ENCODE data around the gene NEURL3. TPM values are rescaled to one million over a fixed set of nuclear protein-coding genes. Genes with fewer than 3 reads are reported as not detected.

Gene NEURL3
- total RNA-seq, 2 donors from 2014 or later, result 2.5 to 2.6 TPM

DNA sequence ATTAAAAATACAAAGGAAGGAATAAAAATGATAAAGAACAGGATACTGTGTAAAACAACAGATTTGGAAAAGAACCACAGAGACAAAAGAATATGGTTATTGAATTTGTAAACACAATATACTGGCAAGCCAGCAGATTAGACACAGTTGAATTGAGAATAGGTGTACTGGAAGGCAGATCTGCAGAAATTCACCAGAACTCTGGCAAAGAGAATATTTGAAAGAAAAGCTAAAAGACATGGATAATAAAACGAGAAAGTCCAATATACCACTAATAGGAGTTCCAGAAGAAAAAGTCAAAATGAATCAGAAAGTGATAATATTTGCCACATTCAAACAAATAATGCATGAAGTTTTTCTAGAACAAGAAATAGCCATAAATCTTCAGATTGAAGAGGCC lies 11.9 kb upstream of the NEURL3 start:
- no peaks in the 10 kb centered on the region for H3K27me3 ChIP-seq
- intact Hi-C loops (cut with DNase I), result no loop called here
- H3K4me1 ChIP-seq, result no peaks in the 10 kb centered on the region
- H3K36me3 ChIP-seq, result no peaks in the 10 kb centered on the region
- no peak overlapping the region for H3K27ac ChIP-seq
- no peak overlapping the region for H3K9ac ChIP-seq (ENCODE audit: low read depth in 2 of 2, low read length in 2 of 2)
- H3K9me3 ChIP-seq, result no peaks in the 10 kb centered on the region
- DNase-seq, result no peak
- TF ChIP-seq, protein P1, sequence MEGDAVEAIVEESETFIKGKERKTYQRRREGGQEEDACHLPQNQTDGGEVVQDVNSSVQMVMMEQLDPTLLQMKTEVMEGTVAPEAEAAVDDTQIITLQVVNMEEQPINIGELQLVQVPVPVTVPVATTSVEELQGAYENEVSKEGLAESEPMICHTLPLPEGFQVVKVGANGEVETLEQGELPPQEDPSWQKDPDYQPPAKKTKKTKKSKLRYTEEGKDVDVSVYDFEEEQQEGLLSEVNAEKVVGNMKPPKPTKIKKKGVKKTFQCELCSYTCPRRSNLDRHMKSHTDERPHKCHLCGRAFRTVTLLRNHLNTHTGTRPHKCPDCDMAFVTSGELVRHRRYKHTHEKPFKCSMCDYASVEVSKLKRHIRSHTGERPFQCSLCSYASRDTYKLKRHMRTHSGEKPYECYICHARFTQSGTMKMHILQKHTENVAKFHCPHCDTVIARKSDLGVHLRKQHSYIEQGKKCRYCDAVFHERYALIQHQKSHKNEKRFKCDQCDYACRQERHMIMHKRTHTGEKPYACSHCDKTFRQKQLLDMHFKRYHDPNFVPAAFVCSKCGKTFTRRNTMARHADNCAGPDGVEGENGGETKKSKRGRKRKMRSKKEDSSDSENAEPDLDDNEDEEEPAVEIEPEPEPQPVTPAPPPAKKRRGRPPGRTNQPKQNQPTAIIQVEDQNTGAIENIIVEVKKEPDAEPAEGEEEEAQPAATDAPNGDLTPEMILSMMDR (IDR thresholded peaks at IDR 0.05), result no peak
- no peak overlapping the region for H3K4me3 ChIP-seq

DNA sequence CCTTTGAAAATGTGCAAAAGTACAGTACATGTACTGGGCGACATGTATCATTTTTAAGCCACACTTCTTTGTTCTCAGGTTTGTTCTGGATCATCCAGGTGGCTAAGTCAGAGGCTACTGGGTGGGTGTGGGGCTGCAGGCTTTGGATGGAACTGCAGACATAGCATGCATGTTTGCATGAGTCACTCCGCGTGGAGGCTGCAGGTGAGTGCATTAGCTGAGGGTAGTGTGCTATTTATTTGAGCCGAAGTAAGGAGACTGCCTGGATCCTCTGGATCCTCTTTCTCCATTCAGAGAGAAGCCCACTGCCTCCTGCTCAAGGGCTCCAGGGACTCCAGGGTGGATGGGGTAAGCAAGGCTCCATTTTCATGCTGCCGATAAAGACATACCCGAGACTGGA lies 9.4 kb upstream of the NEURL3 start:
- intact Hi-C loops (cut with DNase I), result no loop called here

DNA sequence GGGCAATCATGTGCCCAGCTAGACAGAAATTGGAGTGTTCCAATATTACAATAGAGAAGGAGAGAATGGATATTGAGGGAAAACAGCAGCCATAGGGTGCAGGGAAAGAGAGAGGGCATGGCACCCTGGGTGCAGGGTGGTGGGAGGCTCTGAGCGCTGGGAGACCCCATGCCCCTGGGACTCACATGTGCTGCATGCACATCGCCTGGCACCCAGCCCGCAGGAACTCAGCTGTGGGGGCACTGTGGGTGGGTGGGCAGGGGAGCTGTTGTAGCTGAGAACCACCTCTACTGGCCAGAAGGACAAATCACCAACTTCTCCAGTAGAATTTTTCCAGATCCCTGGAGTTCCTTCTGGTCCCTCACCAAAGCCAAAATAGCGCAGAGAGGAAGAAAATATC lies 7.2 kb upstream of the NEURL3 start:
- no peak for DNase-seq

More for the DNA sequence above, 9.4 kb upstream of the NEURL3 start:
- TF ChIP-seq, protein P1 (IDR thresholded peaks at IDR 0.05), result no peak
- Histone ChIP-seq H3K9me3 (no peaks in the 10 kb centered on the region), H3K27ac (no peak overlapping the region), H3K9ac (ENCODE audit: low read depth in 2 of 2, low read length in 2 of 2) (no peak overlapping the region), H3K4me3 (no peak overlapping the region), H3K36me3 (no peaks in the 10 kb centered on the region), H3K4me1 (no peaks in the 10 kb centered on the region), H3K27me3 (no peaks in the 10 kb centered on the region)
- no peak for DNase-seq

DNA sequence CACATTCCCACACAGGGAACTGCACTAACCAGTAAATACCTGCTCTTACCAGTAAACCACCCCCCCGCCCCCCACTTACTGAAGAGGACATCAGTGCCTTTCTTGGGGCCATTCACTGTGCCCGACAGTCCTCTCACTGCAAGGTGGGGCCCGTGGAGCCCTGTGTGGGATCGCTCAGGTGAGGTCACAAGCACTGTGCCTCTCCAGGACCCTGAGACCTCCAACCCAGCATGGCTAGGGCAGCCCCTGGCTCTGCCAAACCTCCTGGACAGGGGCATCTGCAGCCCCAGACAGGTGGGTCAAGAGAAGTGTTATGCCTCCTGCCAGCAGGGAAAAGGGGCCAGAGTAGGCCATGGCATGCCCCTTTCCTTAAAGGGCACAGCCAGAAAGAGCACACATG lies 6.7 kb upstream of the NEURL3 start:
- Histone ChIP-seq H3K4me3 (no peak overlapping the region), H3K36me3 (no peaks in the 10 kb centered on the region), H3K9me3 (no peaks in the 10 kb centered on the region), H3K27me3 (no peaks in the 10 kb centered on the region), H3K27ac (no peak overlapping the region), H3K4me1 (peaks cover 7% of the 10 kb centered on the region), H3K9ac (ENCODE audit: low read depth in 2 of 2, low read length in 2 of 2) (no peak overlapping the region)
- TF ChIP-seq, protein P1 (IDR thresholded peaks at IDR 0.05), result no peak
- DNase-seq, result no peak
- intact Hi-C loops (cut with DNase I), result no loop called here

More for the DNA sequence above, 7.2 kb upstream of the NEURL3 start:
- Histone ChIP-seq H3K36me3 (no peaks in the 10 kb centered on the region), H3K27ac (no peak overlapping the region), H3K4me3 (no peak overlapping the region), H3K4me1 (peaks cover 7% of the 10 kb centered on the region), H3K9me3 (no peaks in the 10 kb centered on the region), H3K9ac (ENCODE audit: low read depth in 2 of 2, low read length in 2 of 2) (no peak overlapping the region), H3K27me3 (no peaks in the 10 kb centered on the region)
- TF ChIP-seq, protein P1 (IDR thresholded peaks at IDR 0.05), result no peak
- intact Hi-C loops (cut with DNase I), result no loop called here

DNA sequence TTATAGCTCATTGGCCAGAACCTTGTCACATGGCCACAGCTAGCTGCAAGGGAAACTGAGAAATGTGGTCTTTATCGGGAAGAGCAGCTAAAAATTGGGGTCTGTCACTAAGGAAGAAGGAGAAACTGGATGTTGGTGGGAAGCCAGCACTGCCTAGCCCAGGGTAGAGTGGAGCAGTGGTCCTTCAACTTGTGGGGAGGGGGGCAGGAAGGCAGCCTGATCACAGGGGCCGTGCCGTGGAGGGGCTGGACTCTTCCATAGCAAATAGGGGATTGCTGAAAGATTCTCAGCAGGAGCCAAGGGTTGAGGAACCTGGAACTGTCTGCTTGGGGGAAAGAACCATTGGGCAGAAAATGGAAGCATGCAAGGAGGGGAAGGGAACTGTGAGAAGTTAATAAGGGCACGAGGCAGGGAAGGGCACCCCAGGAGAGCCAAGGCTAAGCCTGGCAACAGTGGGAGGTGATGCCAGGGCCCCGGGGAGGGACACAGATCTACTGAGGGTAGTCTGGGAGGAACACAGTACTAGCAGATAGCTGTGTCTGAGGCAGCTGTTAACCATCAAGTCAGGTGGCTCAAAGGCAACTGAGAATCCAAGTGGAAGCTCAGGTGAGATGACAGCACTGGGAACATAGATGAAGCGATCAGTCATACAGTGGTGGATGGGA lies 5.9 kb upstream of the NEURL3 start:
- H3K27me3 ChIP-seq, result no peaks in the 10 kb centered on the region
- H3K27ac ChIP-seq, result no peak overlapping the region
- no peak overlapping the region for H3K9ac ChIP-seq (ENCODE audit: low read depth in 2 of 2, low read length in 2 of 2)
- intact Hi-C loops (cut with DNase I), result no loop called here
- H3K36me3 ChIP-seq, result no peaks in the 10 kb centered on the region
- no peak for DNase-seq
- peaks cover 7% of the 10 kb centered on the region for H3K4me1 ChIP-seq
- H3K9me3 ChIP-seq, result no peaks in the 10 kb centered on the region
- H3K4me3 ChIP-seq, result no peak overlapping the region
- TF ChIP-seq, protein P1 (IDR thresholded peaks at IDR 0.05), result no peak
